Duodenal mucosa (tissue), 2 donors: ENCODE results near the gene MTO1.
"Not testable (repeated sequence)": the region's sequence is repeated elsewhere in the genome, so short reads cannot be mapped to it uniquely, and the experiment has no call there.

Source experiments
- H3K27ac ChIP-seq: one replicate; pipeline ENCODE4 v1.7.0; 2013; ENCODE audit warnings: low read depth, low read length
- H3K27me3 ChIP-seq, 2 donors: one replicate each; pipeline ENCODE4 v1.7.0; 2013; ENCODE audit warnings: low read length in 2 of 2, control low read depth in 1 of 2; ENCODE audit not compliant: insufficient read depth in 2 of 2, control insufficient read depth in 1 of 2
- H3K36me3 ChIP-seq, 2 donors: one replicate each; pipeline ENCODE4 v1.7.0; 2013; ENCODE audit warnings: low read length in 2 of 2, control low read depth in 1 of 2; ENCODE audit not compliant: insufficient read depth in 2 of 2, control insufficient read depth in 1 of 2
- H3K4me1 ChIP-seq, 2 donors: one replicate each; pipeline ENCODE4 v1.7.0; 2013; ENCODE audit warnings: low read length in 2 of 2, control low read depth in 1 of 2; ENCODE audit not compliant: insufficient read depth in 2 of 2, control insufficient read depth in 1 of 2
- H3K4me3 ChIP-seq, 2 donors: one replicate each; pipeline ENCODE4 v1.7.0; 2013; ENCODE audit warnings: low read length in 2 of 2, low read depth in 1 of 2
- H3K9ac ChIP-seq, 2 donors: one replicate each; pipeline ENCODE4 v1.7.0; 2013; ENCODE audit warnings: low read length in 2 of 2, low read depth in 1 of 2
- H3K9me3 ChIP-seq, 2 donors: one replicate each; pipeline ENCODE4 v1.7.0; 2013; ENCODE audit warnings: low read length in 2 of 2, control low read depth in 1 of 2; ENCODE audit not compliant: control insufficient read depth in 1 of 2

The MTO1 gene

GRCh38 chr6:73503027-73503772 is 41.7 kb downstream of the MTO1 start:
- H3K36me3 ChIP-seq = peaks cover 17 to 51% of the 10 kb centered on the region in 2 donors

GRCh38 chr6:73504160-73504559 is 42.6 kb downstream of the MTO1 start:
- no peak overlapping the region for H3K4me3 ChIP-seq
- no peak overlapping the region for H3K27ac ChIP-seq
- H3K27me3 ChIP-seq = no peaks in the 10 kb centered on the region
- H3K36me3 ChIP-seq = peaks cover 15 to 42% of the 10 kb centered on the region in 2 donors
- no peaks in the 10 kb centered on the region for H3K4me1 ChIP-seq
- no peaks in the 10 kb centered on the region for H3K9me3 ChIP-seq
- H3K9ac ChIP-seq = no peak overlapping the region

More at GRCh38 chr6:73503027-73503772, 41.7 kb downstream of the MTO1 start:
- Histone ChIP-seq H3K9ac (no peak overlapping the region), H3K27me3 (no peaks in the 10 kb centered on the region), H3K27ac (no peak overlapping the region), H3K4me3 (no peak overlapping the region), H3K4me1 (no peaks in the 10 kb centered on the region), H3K9me3 (no peaks in the 10 kb centered on the region)

- Histone ChIP-seq H3K36me3 (peaks cover 15 to 34% of the 10 kb centered on the region in 2 donors), H3K9ac (no peak overlapping the region), H3K27me3 (no peaks in the 10 kb centered on the region)
Measured at GRCh38 chr6:73505142-73505541, 43.6 kb downstream of the MTO1 start.

GRCh38 chr6:73505705-73506104 is 44.2 kb downstream of the MTO1 start:
- H3K27me3 ChIP-seq, H3K9ac ChIP-seq, H3K4me1 ChIP-seq, H3K4me3 ChIP-seq, H3K9me3 ChIP-seq, H3K27ac ChIP-seq: not testable (repeated sequence)
- peaks cover 12 to 30% of the 10 kb centered on the region in 2 donors for H3K36me3 ChIP-seq

More at GRCh38 chr6:73505142-73505541, 43.6 kb downstream of the MTO1 start:
- H3K4me3 ChIP-seq = no peak overlapping the region
- H3K4me1 ChIP-seq = no peaks in the 10 kb centered on the region
- H3K9me3 ChIP-seq = no peaks in the 10 kb centered on the region
- H3K27ac ChIP-seq = no peak overlapping the region

GRCh38 chr6:73506246-73506645 is 44.7 kb downstream of the MTO1 start:
- Histone ChIP-seq H3K36me3 (peaks cover 6 to 24% of the 10 kb centered on the region in 2 donors), H3K27ac (no peak overlapping the region), H3K4me1 (no peaks in the 10 kb centered on the region), H3K27me3 (no peaks in the 10 kb centered on the region), H3K9ac (no peak overlapping the region), H3K4me3 (no peak overlapping the region), H3K9me3 (no peaks in the 10 kb centered on the region)

- Histone ChIP-seq H3K4me3 (no peak overlapping the region), H3K9me3 (no peaks in the 10 kb centered on the region), H3K4me1 (no peaks in the 10 kb centered on the region), H3K36me3 (peaks cover 0 to 5% of the 10 kb centered on the region in 2 donors), H3K27me3 (no peaks in the 10 kb centered on the region), H3K27ac (no peak overlapping the region), H3K9ac (no peak overlapping the region)
Measured at GRCh38 chr6:73508776-73509175, 47.2 kb downstream of the MTO1 start.

- no peaks in the 10 kb centered on the region for H3K4me1 ChIP-seq
- no peak overlapping the region for H3K27ac ChIP-seq
- no peaks in the 10 kb centered on the region for H3K27me3 ChIP-seq
- H3K9ac ChIP-seq = no peak overlapping the region
- no peak overlapping the region for H3K4me3 ChIP-seq
- H3K36me3 ChIP-seq = peaks cover 0 to 4% of the 10 kb centered on the region in 2 donors
- H3K9me3 ChIP-seq = no peaks in the 10 kb centered on the region
Measured at GRCh38 chr6:73509851-73510250, 48.3 kb downstream of the MTO1 start.

- Histone ChIP-seq H3K27ac (no peak overlapping the region), H3K9ac (no peak overlapping the region), H3K36me3 (peaks cover 3 to 23% of the 10 kb centered on the region in 2 donors), H3K27me3 (no peaks in the 10 kb centered on the region), H3K4me3 (no peak overlapping the region), H3K4me1 (peaks cover 13 to 15% of the 10 kb centered on the region in 2 donors), H3K9me3 (no peaks in the 10 kb centered on the region)
Measured at GRCh38 chr6:73511796-73512195, 50.3 kb downstream of the MTO1 start.

- Histone ChIP-seq H3K9ac (no peak overlapping the region), H3K9me3 (no peaks in the 10 kb centered on the region), H3K36me3 (peaks cover 17 to 37% of the 10 kb centered on the region in 2 donors), H3K4me3 (no peak overlapping the region), H3K27ac (no peak overlapping the region), H3K4me1 (peaks cover 25 to 26% of the 10 kb centered on the region in 2 donors), H3K27me3 (no peaks in the 10 kb centered on the region)
Measured at GRCh38 chr6:73513496-73513854, 51.9 kb downstream of the MTO1 start.

GRCh38 chr6:73514746-73515110 is 53.2 kb downstream of the MTO1 start:
- H3K27me3 ChIP-seq = no peaks in the 10 kb centered on the region
- peaks cover 32 to 38% of the 10 kb centered on the region in 2 donors for H3K4me1 ChIP-seq
- H3K36me3 ChIP-seq = peaks cover 29 to 49% of the 10 kb centered on the region in 2 donors
- H3K9ac ChIP-seq = no peak overlapping the region
- H3K27ac ChIP-seq = no peak overlapping the region
- H3K9me3 ChIP-seq = no peaks in the 10 kb centered on the region
- no peak overlapping the region for H3K4me3 ChIP-seq
